ENCODE results near the gene YWHAB. TPM values are rescaled to one million over a fixed set of nuclear protein-coding genes. Genes with fewer than 3 reads are reported as not detected.
"Not testable (repeated sequence)": the region's sequence is repeated elsewhere in the genome, so short reads cannot be mapped to it uniquely, and the experiment has no call there.

YWHAB gene
- total RNA-seq (2014; rRNA removed), result 82.3 and 95.3 TPM in 2 replicates
- 152 TPM for polyA plus RNA-seq (2012)

GRCh38 chr20:44885392-44886265, at the start of gene YWHAB:
Gene YWHAB, plus strand, starts transcription at chr20:44885705. Its CDS starts 15,829 bp downstream, at chr20:44901534.
- peak; percentile 97 for DNase-seq (ENCODE audit: low read depth)

- DNase-seq (ENCODE audit: low read depth), result no peak
Observed at GRCh38 chr20:44836601-44837120, 48.8 kb upstream of the YWHAB start.

- no peak for DNase-seq (ENCODE audit: low read depth)
Observed at GRCh38 chr20:44837946-44838345, 47.6 kb upstream of the YWHAB start.

- DNase-seq (ENCODE audit: low read depth), result no peak
Observed at GRCh38 chr20:44838521-44838920, 47.0 kb upstream of the YWHAB start.

- DNase-seq (ENCODE audit: low read depth), result no peak
Observed at GRCh38 chr20:44839481-44839880, 46.0 kb upstream of the YWHAB start.

GRCh38 chr20:44840826-44841225, 44.7 kb upstream of the YWHAB start:
- no peak for DNase-seq (ENCODE audit: low read depth)

- no peak for DNase-seq (ENCODE audit: low read depth)
Observed at GRCh38 chr20:44841955-44842354, 43.5 kb upstream of the YWHAB start.

GRCh38 chr20:44843876-44844275, 41.6 kb upstream of the YWHAB start:
- no peak for DNase-seq (ENCODE audit: low read depth)

GRCh38 chr20:44848254-44849015, 37.1 kb upstream of the YWHAB start:
- DNase-seq (ENCODE audit: low read depth), result no peak

- no peak for DNase-seq (ENCODE audit: low read depth)
Observed at GRCh38 chr20:44849703-44850102, 35.8 kb upstream of the YWHAB start.

GRCh38 chr20:44850272-44850671, 35.2 kb upstream of the YWHAB start:
- no peak for DNase-seq (ENCODE audit: low read depth)

- no peak for DNase-seq (ENCODE audit: low read depth)
Observed at GRCh38 chr20:44850837-44851236, 34.7 kb upstream of the YWHAB start.

- no peak for DNase-seq (ENCODE audit: low read depth)
Observed at GRCh38 chr20:44851545-44851944, 34.0 kb upstream of the YWHAB start.

- DNase-seq (ENCODE audit: low read depth), result no peak
Observed at GRCh38 chr20:44856442-44856841, 29.1 kb upstream of the YWHAB start.

GRCh38 chr20:44856856-44857448, 28.6 kb upstream of the YWHAB start:
- DNase-seq (ENCODE audit: low read depth), result no peak

- no peak for DNase-seq (ENCODE audit: low read depth)
Observed at GRCh38 chr20:44858606-44859360, 26.7 kb upstream of the YWHAB start.

GRCh38 chr20:44861531-44862006, 23.9 kb upstream of the YWHAB start:
- peak; percentile 33 for DNase-seq (ENCODE audit: low read depth)

GRCh38 chr20:44862286-44862685, 23.2 kb upstream of the YWHAB start:
- DNase-seq (ENCODE audit: low read depth), result no peak

GRCh38 chr20:44863365-44864084, 22.0 kb upstream of the YWHAB start:
- DNase-seq (ENCODE audit: low read depth), result not testable (repeated sequence)

GRCh38 chr20:44864493-44864892, 21.0 kb upstream of the YWHAB start:
- not testable (repeated sequence) for DNase-seq (ENCODE audit: low read depth)

Measured in LHCN-M2 (cell line).